Effector memory CD8-positive, alpha-beta T cell (primary cell): ENCODE measurements around the gene THSD7A.

ENCODE experiments used
- ATAC-seq: fragments of 150-1000 bp; cut with Tn5 transposase; replicated peaks from 2 replicates; pipeline ENCODE4 v1.10.0; 2021; ENCODE audit warnings: mild to moderate bottlenecking, moderate library complexity
- DNase-seq, 3 experiments: peaks; one replicate each; pipeline ENCODE4 v3.0.0; 2021
- H3K27ac Mint-ChIP-seq, 2 donors: one replicate each; pipeline ENCODE4 v1.8.0; 2022; ENCODE audit warnings: mild to moderate bottlenecking in 2 of 2, mixed read lengths in 2 of 2, moderate library complexity in 2 of 2
- H3K27me3 Mint-ChIP-seq, 2 donors: one replicate each; pipeline ENCODE4 v1.8.0; 2022; ENCODE audit warnings: mixed read lengths in 2 of 2
- H3K36me3 Mint-ChIP-seq: one replicate; pipeline ENCODE4 v1.8.0; 2022; ENCODE audit warnings: mild to moderate bottlenecking, moderate library complexity, mixed read lengths; ENCODE audit not compliant: insufficient read depth
- H3K4me1 Mint-ChIP-seq, 2 donors: one replicate each; pipeline ENCODE4 v1.8.0; 2022; ENCODE audit warnings: low read depth in 2 of 2, mixed read lengths in 2 of 2
- H3K4me3 Mint-ChIP-seq, 2 donors: one replicate each; pipeline ENCODE4 v1.8.0; 2022; ENCODE audit warnings: mild to moderate bottlenecking in 2 of 2, mixed read lengths in 2 of 2, moderate library complexity in 2 of 2
- H3K9me3 Mint-ChIP-seq, 2 donors: one replicate each; pipeline ENCODE4 v1.8.0; 2022; ENCODE audit warnings: mixed read lengths in 2 of 2

THSD7A gene

DNA sequence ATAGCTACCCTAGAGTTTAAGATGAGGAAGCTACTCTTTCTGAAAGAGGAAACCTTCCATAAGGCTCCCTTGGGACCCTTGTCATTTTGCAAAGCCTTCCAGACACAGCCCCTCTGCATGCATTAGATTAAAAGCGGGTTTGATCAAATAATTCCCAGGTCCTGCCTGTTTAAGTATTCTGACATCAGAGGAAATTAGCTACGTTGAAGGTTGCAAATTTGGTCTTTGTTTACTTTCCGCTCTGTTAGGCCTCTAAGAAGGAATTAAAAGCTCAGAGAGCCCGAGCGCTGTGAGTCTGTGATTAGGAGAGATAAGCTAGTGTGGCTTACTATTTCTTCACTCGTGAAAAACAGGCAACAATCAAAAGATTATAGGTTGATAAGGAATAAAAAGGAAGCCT is 1.4 kb upstream of the THSD7A start:
- no peaks in the 10 kb centered on the region for H3K4me1 Mint-ChIP-seq
- peaks cover 9 to 20% of the 10 kb centered on the region in 2 donors for H3K27me3 Mint-ChIP-seq
- H3K9me3 Mint-ChIP-seq = peaks cover 0 to 4% of the 10 kb centered on the region in 2 donors
- ATAC-seq (no peak), DNase-seq (no peak)
- H3K27ac Mint-ChIP-seq = no peak overlapping the region
- H3K36me3 Mint-ChIP-seq = no peaks in the 10 kb centered on the region
- no peak overlapping the region for H3K4me3 Mint-ChIP-seq

DNA sequence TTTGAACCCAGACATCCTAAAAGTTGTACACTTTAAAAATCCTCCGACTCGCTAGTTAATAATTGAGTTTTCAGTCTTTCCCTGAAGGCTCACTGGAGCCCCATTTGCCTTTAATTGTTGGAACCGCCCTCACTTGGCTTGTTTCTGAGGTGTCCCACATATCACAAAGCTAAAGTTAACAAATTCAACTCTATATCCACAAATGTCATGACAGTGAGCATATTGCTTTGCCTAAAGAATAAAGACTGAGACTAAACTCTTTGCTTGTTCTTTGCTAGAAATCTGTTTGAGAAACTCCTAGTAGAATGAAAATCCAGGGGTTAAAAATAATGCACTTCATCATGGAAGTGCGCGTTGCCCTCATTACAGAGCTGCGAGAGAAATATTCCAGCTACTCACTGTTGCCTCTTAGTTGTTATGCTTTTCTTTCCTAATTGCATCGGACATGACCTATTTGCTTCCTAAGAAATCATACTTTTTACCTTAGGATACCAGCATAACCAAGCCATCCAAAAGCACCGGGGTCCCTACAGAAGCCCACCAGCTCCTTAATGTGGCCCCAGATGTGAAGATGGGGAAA is 752 bp downstream of the THSD7A start:
- no peak overlapping the region for H3K4me3 Mint-ChIP-seq
- H3K9me3 Mint-ChIP-seq = peaks cover 0 to 3% of the 10 kb centered on the region in 2 donors
- ATAC-seq = no peak
- H3K27ac Mint-ChIP-seq = no peak overlapping the region
- no peaks in the 10 kb centered on the region for H3K36me3 Mint-ChIP-seq
- H3K4me1 Mint-ChIP-seq = no peaks in the 10 kb centered on the region
- H3K27me3 Mint-ChIP-seq = peaks cover 9 to 20% of the 10 kb centered on the region in 2 donors
- no peak for DNase-seq

DNA sequence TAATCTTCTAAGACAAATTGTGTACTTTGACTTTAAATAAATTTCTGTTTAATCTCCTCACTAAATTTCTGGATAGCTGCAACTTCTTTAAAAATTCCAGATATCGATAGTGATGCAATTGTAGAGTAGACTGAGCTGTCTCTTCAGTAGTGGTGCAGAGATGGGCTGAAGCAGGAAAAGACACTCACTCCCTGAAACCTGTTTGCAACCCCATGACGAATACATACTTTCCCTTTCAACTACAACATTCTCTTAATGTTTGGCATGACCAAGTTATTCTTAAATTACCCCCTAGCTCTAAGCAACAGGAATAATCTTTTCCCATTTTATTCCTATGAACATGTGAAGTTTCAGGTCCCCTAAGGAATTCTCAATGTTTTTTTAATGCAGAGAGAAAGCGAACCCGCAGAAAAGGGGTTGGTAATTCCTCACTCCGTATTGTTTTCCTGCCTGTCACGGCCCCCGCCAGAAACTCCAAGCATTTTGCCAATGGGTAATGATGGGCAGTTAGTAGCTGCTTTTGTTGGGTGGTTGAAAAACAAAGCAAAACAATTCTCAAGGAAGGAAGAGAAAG is 1.3 kb downstream of the THSD7A start:
- Mint-ChIP-seq H3K36me3 (no peaks in the 10 kb centered on the region), H3K4me3 (no peak overlapping the region), H3K4me1 (no peaks in the 10 kb centered on the region), H3K27ac (no peak overlapping the region), H3K9me3 (peaks cover 0 to 3% of the 10 kb centered on the region in 2 donors), H3K27me3 (peaks cover 9 to 20% of the 10 kb centered on the region in 2 donors)
- ATAC-seq (no peak), DNase-seq (no peak)

DNA sequence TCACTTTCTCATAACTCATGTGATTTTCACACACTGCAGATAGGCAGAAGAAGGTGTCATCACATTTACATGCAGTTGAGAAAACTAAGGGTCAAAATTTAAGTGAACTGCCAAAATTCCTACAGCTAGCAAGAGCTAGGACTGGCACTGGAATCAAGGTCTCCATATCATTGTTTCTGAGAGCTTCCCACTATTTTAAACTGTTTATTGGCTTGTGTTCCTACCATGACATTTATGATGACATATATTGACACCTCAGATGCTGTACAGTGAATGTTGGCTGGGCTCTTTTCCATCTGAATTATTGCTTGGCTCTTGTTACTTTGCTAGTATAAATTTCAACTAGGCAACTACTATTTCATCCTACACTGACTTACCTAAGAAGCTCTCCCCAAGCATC is 2.0 kb downstream of the THSD7A start:
- no peak for ATAC-seq
- Mint-ChIP-seq H3K27ac (no peak overlapping the region), H3K27me3 (peaks cover 9 to 20% of the 10 kb centered on the region in 2 donors), H3K4me3 (no peak overlapping the region), H3K36me3 (no peaks in the 10 kb centered on the region), H3K9me3 (peaks cover 0 to 3% of the 10 kb centered on the region in 2 donors), H3K4me1 (no peaks in the 10 kb centered on the region)
- DNase-seq = no peak

DNA sequence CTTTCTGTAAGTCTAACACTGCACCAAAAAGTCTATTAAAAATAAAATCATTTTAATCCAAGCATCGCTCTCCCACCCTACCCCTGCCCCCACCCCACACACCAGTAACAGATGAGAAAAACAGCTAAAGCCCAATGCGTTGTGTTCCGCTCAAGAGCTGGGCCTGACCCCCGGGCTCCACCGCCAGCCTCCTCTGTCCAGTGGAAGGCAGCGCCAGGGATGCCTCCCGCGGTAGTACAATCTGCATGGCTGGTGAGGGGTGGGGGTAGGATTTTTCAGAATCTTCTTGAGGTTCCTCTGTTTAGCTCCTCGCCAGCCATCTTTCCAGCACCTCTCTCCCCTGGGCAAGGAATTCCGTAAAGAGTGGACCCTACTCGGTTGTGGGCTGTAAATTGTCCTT is 12.1 kb downstream of the THSD7A start:
- no peaks in the 10 kb centered on the region for H3K4me1 Mint-ChIP-seq
- no peak for DNase-seq
- H3K27me3 Mint-ChIP-seq = no peaks in the 10 kb centered on the region
- peaks cover 9 to 11% of the 10 kb centered on the region in 2 donors for H3K9me3 Mint-ChIP-seq
- H3K27ac Mint-ChIP-seq = no peak overlapping the region
- no peak for ATAC-seq
- H3K4me3 Mint-ChIP-seq = no peak overlapping the region
- no peaks in the 10 kb centered on the region for H3K36me3 Mint-ChIP-seq

DNA sequence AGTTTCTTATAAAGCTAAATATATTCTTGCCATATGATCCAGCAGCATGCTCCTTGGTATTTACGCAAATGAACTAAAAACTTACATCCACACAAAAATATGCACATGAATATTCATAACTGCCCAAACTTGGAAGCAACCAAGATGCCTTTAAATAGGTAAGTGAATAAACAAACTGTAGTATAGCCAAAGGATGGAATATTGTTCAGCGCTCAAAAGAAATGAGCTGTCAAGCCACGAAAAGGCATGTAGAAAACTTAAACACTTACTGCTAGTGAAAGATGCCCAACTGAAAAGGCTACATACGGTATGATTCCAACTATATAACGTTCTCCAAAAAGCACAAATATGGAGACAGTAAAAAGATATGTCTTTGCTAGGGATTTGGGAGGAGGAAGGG is 12.7 kb downstream of the THSD7A start:
- Mint-ChIP-seq H3K4me1 (no peaks in the 10 kb centered on the region), H3K27ac (no peak overlapping the region), H3K9me3 (peaks cover 9 to 11% of the 10 kb centered on the region in 2 donors), H3K27me3 (no peaks in the 10 kb centered on the region), H3K4me3 (no peak overlapping the region), H3K36me3 (no peaks in the 10 kb centered on the region)
- DNase-seq (no peak), ATAC-seq (no peak)

DNA sequence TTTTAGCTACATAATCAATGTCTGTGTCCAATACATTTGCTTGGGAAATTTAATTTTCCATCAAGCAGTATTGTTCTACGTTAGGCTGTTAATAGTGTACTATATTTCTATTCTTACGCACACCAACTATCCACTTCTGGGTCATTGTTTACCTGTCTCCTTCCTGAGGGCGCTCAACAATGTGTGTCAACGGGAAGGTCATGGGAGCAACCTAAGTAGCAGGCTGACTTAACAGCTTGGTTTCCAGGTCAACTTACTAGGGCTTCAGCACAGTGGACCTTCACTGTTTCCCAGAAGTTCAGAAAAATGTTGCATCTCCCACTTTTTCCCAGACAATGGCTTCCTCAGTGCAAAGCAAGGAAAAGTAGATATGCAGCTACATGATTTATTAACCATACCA is 13.7 kb downstream of the THSD7A start:
- no peak for ATAC-seq
- Mint-ChIP-seq H3K4me1 (no peaks in the 10 kb centered on the region), H3K36me3 (no peaks in the 10 kb centered on the region), H3K27me3 (no peaks in the 10 kb centered on the region), H3K27ac (no peak overlapping the region), H3K9me3 (peaks cover 6 to 11% of the 10 kb centered on the region in 2 donors), H3K4me3 (no peak overlapping the region)
- DNase-seq = no peak

DNA sequence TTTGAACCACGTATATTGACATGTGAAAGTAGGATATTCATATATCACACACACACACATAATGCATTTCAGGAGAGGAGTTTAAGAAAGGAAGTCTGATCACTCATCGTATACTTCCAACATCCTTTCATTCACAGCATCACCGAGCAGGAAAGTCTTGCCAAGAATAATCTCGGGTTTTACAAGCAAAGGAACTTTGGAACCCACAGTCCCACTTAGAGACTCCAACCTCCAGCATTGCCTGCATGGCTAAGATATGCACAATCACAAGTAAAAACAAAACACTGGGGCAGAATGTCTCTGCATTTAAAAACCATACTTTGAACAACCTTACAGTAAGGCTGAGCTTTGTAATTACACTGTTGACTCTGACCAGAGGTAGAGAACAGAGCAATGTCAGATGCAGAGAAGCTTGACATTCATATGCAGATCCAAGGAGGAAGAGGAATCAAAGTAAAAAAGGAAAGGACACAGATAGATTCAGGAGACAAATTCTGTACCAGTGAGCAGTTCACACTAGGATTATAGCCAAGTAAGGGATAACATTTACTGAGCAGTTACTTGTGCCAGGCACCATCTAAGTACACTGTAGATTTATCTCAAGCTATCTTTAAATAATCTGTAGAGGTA is 14.8 kb downstream of the THSD7A start:
- Mint-ChIP-seq H3K4me3 (no peak overlapping the region), H3K27ac (no peak overlapping the region), H3K27me3 (no peaks in the 10 kb centered on the region), H3K9me3 (peaks cover 6 to 11% of the 10 kb centered on the region in 2 donors), H3K4me1 (no peaks in the 10 kb centered on the region), H3K36me3 (no peaks in the 10 kb centered on the region)
- DNase-seq (no peak), ATAC-seq (no peak)

DNA sequence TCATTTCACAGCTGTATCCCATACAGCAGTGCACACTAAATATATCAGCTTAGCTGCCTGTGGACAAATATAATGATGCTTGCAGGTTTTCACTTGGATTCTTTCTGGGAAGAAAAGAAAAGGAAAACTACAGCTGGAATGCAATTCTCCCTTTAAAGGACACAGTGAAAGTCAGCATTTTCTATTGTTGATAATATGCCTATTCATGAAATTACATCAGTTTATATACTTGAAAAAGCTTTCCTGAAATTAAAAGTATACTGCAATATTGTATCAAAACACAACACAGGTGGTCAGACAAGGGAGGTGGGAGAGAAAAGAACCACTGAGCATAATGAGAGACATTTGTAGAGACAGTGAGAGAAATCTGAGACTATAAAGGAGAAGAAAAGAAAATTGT is 20.3 kb downstream of the THSD7A start:
- Mint-ChIP-seq H3K27ac (no peak overlapping the region), H3K27me3 (no peaks in the 10 kb centered on the region), H3K4me1 (no peaks in the 10 kb centered on the region), H3K9me3 (no peaks in the 10 kb centered on the region), H3K4me3 (no peak overlapping the region), H3K36me3 (peaks cover 2% of the 10 kb centered on the region)
- DNase-seq (no peak), ATAC-seq (no peak)

DNA sequence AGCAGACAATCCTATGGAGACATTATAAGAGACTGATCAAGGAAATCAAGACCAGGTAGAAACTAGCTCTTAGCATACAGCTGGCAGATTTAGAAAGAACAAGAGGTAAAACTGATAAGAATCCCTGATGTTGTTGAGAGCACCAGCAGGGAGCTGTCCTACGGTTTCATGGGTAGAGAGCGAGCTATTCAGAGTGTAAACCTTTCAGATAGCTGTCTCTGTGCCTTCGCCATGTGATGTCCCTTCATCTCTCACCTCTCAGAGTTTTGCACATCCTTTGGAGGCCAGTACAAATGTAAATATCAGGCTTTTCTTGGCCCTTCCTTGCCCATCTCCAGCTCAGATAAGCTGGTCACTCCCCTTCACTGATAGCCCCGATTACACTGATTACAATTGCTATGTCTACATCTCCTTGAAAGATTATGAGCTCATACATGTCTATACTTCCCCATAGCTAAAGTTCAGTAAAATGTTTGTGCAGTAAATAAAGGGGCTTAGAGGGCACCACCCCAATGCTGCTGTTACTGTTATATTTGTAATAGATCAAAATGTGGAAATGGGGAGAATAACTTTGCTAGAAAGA is 21.9 kb downstream of the THSD7A start:
- H3K4me1 Mint-ChIP-seq = no peaks in the 10 kb centered on the region
- H3K27ac Mint-ChIP-seq = no peak overlapping the region
- peaks cover 2% of the 10 kb centered on the region for H3K36me3 Mint-ChIP-seq
- DNase-seq (no peak), ATAC-seq (no peak)
- H3K27me3 Mint-ChIP-seq = no peaks in the 10 kb centered on the region
- no peaks in the 10 kb centered on the region for H3K9me3 Mint-ChIP-seq
- H3K4me3 Mint-ChIP-seq = no peak overlapping the region

DNA sequence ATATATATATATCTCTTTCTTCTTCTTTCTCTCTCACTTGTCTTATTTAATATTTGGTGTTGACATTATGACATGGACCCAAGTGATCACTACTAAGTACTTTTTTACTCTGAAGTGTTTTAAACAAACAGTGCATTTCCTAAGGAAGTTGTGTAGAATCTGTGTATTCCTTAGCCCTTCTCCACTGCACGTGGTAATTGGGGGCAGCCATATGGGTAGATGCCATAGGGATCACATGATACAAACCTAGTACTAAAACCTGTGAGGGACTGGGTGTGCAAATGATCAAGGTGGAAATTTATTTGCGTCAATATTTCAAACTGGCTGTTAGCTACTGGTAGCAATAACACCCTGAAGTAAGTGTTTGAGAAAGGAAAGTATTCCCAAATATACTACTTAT is 25.0 kb downstream of the THSD7A start:
- DNase-seq = no peak
- no peaks in the 10 kb centered on the region for H3K9me3 Mint-ChIP-seq
- no peak for ATAC-seq
- H3K4me3 Mint-ChIP-seq = no peak overlapping the region
- H3K36me3 Mint-ChIP-seq = peaks cover 2% of the 10 kb centered on the region
- no peaks in the 10 kb centered on the region for H3K27me3 Mint-ChIP-seq
- H3K4me1 Mint-ChIP-seq = no peaks in the 10 kb centered on the region
- no peak overlapping the region for H3K27ac Mint-ChIP-seq

DNA sequence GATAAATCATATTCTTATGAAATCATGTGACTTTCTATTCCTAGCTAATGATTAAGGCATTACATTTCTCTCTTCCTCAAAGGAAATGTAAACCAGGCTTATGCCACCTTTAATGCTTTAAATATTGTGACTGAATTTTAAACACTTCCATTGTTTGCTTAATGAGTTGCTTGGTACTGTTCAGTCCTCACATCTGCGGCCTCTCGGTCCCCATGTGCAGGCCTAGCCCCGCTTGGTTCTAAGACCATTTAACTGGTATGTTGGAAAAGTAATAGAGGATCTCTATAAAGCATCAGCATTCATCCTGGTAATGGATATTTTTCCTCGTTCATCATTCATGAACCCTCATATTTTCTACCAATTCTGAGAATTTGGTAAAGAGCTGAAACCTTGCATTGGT is 27.4 kb downstream of the THSD7A start:
- Mint-ChIP-seq H3K4me1 (no peaks in the 10 kb centered on the region), H3K36me3 (peaks cover 2% of the 10 kb centered on the region), H3K27me3 (no peaks in the 10 kb centered on the region), H3K9me3 (peaks cover 0 to 2% of the 10 kb centered on the region in 2 donors), H3K4me3 (no peak overlapping the region), H3K27ac (no peak overlapping the region)
- DNase-seq (no peak), ATAC-seq (no peak)

DNA sequence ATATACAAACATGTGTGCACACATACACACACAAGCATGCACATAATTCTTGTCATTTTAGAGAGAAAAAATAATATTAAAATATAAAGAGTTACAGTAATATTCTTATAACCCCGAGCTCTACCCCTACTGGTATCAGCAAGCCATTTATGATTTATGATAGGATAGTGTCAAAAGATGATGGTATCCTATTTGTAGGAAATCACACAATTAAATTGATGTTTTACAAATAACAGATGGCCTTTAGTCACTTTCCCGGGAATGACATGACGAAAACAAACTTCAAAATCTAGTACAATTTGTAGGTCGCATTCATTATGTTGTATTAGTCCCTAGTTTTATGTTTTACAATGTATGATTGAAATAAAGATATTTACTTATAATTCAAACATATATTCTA is 36.8 kb downstream of the THSD7A start:
- DNase-seq = no peak
- Mint-ChIP-seq H3K36me3 (no peaks in the 10 kb centered on the region), H3K9me3 (peaks cover 0 to 2% of the 10 kb centered on the region in 2 donors), H3K4me3 (no peak overlapping the region), H3K27ac (no peak overlapping the region), H3K4me1 (no peaks in the 10 kb centered on the region), H3K27me3 (no peaks in the 10 kb centered on the region)
- no peak for ATAC-seq

DNA sequence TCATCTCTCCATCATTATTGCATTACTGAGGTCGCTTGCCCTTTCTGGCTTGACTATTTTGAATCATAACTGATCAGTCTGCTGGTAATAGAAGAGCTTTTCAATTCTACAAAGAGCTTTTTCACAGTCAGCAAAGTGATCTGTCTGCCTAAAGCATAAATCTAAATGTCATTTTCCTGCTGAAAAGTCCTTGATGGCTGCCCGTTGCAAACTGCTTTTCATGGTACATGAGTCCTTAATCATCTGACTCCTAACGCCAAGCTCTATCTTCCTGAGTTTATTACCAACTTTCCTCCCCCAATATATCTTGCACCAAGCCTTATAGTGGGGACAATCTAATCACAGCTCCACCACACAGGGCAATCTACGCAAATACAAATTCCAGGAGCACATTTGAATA is 39.8 kb downstream of the THSD7A start:
- ATAC-seq = no peak
- Mint-ChIP-seq H3K27me3 (no peaks in the 10 kb centered on the region), H3K27ac (no peak overlapping the region)

More for the DNA sequence above, 39.8 kb downstream of the THSD7A start:
- Mint-ChIP-seq H3K36me3 (no peaks in the 10 kb centered on the region), H3K4me1 (no peaks in the 10 kb centered on the region), H3K9me3 (peaks cover 0 to 2% of the 10 kb centered on the region in 2 donors), H3K4me3 (no peak overlapping the region)
- DNase-seq = no peak
